NOMO-1 treated with dmso at 0.1 percent for 144 hours (cell line): ENCODE data around the gene GRIN2D.

Source experiments
- DNase-seq: peaks from one replicate; lab custom pipeline; 2025; ENCODE audit not compliant: unreplicated experiment; lab: John Stamatoyannopoulos, UW

The GRIN2D gene

GRCh38 chr19:48393559-48394330, at the start of gene GRIN2D:
Gene GRIN2D, plus strand, starts transcription at chr19:48393668. Its CDS starts 4,725 bp downstream, at chr19:48398393.
- DNase-seq, result no peak

GRCh38 chr19:48344892-48345291, 48.6 kb upstream of the GRIN2D start:
- no peak for DNase-seq

- DNase-seq, result no peak
These were observed 47.3 kb upstream of the GRIN2D start for GRCh38 chr19:48346191-48346590.

GRCh38 chr19:48348045-48348444, 45.4 kb upstream of the GRIN2D start:
- no peak for DNase-seq

- no peak for DNase-seq
These were observed 44.7 kb upstream of the GRIN2D start for GRCh38 chr19:48348737-48349136.

- no peak for DNase-seq
These were observed 42.6 kb upstream of the GRIN2D start for GRCh38 chr19:48350856-48351255.

GRCh38 chr19:48351341-48351752, 42.1 kb upstream of the GRIN2D start:
- DNase-seq, result no peak

- no peak for DNase-seq
These were observed 39.8 kb upstream of the GRIN2D start for GRCh38 chr19:48353677-48354076.

- no peak for DNase-seq
These were observed 39.0 kb upstream of the GRIN2D start for GRCh38 chr19:48354332-48354992.

GRCh38 chr19:48355365-48355954, 38.0 kb upstream of the GRIN2D start:
- no peak for DNase-seq

GRCh38 chr19:48359123-48359522, 34.3 kb upstream of the GRIN2D start:
- no peak for DNase-seq

- DNase-seq, result no peak
These were observed 31.6 kb upstream of the GRIN2D start for GRCh38 chr19:48361912-48362311.

GRCh38 chr19:48362716-48363499, 30.6 kb upstream of the GRIN2D start:
- peak; percentile 85 for DNase-seq

- no peak for DNase-seq
These were observed 30.0 kb upstream of the GRIN2D start for GRCh38 chr19:48363500-48363809.

GRCh38 chr19:48363810-48364597, 29.5 kb upstream of the GRIN2D start, which contains the start of the genes SYNGR4 and TMEM143:
Gene SYNGR4, plus strand, starts transcription at chr19:48364367. Its CDS starts 1,476 bp downstream, at chr19:48365843.
Gene TMEM143, minus strand, starts transcription at chr19:48363940. Its CDS starts 20 bp downstream, at chr19:48363920.
- peak; percentile 99 for DNase-seq

- DNase-seq, result no peak
These were observed 28.7 kb upstream of the GRIN2D start for GRCh38 chr19:48364598-48365348.

- DNase-seq, result no peak
These were observed 27.9 kb upstream of the GRIN2D start for GRCh38 chr19:48365602-48366001.

GRCh38 chr19:48367855-48368254, 25.6 kb upstream of the GRIN2D start:
- DNase-seq, result no peak

- no peak for DNase-seq
These were observed 24.5 kb upstream of the GRIN2D start for GRCh38 chr19:48368936-48369335.

- DNase-seq, result no peak
These were observed 22.5 kb upstream of the GRIN2D start for GRCh38 chr19:48370955-48371354.
